Urinary bladder (tissue), 4 donors: ENCODE measurements around the gene DCAF5. TPM values are rescaled to one million over a fixed set of nuclear protein-coding genes. Genes with fewer than 3 reads are reported as not detected.

Source experiments
- DNase-seq: peaks from one replicate; pipeline ENCODE4 v3.0.0-alpha.2; 2015; ENCODE audit errors: extremely low spot score
- H3K27ac ChIP-seq: one replicate; pipeline ENCODE4 v1.5.1; 2013; ENCODE audit warnings: low read depth, mild to moderate bottlenecking, moderate library complexity
- H3K36me3 ChIP-seq: one replicate; pipeline ENCODE4 v1.6.1; 2013; ENCODE audit warnings: mild to moderate bottlenecking, moderate library complexity; ENCODE audit not compliant: insufficient read depth
- H3K4me1 ChIP-seq: one replicate; pipeline ENCODE4 v1.6.1; 2013; ENCODE audit warnings: mild to moderate bottlenecking, moderate library complexity; ENCODE audit not compliant: insufficient read depth
- H3K4me3 ChIP-seq: one replicate; pipeline ENCODE4 v1.5.1; 2013; ENCODE audit warnings: low read depth, low read length
- WGBS: extraction: QIAGEN DNeasy Blood & Tissue Kit; methylation state at CpG from one replicate; pipeline ENCODE4 v1.1.7; 2013; 5-methylcytosine and 5-hydroxymethylcytosine counted together
- polyA plus RNA-seq: library from polyadenylated mRNA; stranded (reverse); fragments of 200-250 nt; gene quantifications from one replicate; pipeline ENCODE4 v1.2.3, GENCODE V29; 2013
- total RNA-seq: library from RNA; depleted of rRNA; stranded (reverse); fragments of >200 nt; gene quantifications from one replicate; pipeline ENCODE4 v1.2.3, GENCODE V29; 2014
- donor health status: healthy with polysubstance abuse.
- donor health status: healthy.

The DCAF5 gene
- total and polyA plus RNA-seq, 2 donors: 28.8 to 35.5 TPM

DNA sequence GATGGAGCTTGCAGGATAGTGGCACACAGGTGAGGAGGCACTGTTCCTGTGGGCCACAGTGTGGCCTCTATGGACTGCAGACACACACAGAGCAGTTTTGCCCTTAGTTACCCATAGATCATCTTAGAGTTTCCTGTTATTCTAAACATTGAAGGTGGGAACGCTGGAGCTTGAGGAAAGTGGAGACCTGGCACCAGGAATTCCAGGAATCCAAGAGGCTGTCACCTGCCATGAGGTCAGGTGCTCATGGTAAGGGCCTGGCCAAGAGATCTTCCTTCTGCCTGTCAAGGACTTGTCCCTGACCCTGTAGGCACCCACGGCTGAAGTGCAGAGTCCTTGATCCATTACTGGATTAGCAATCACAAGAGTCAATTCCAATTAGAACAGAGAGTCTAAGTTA lies 108.6 kb downstream of the DCAF5 start:
- no peaks in the 10 kb centered on the region for H3K36me3 ChIP-seq
- H3K4me1 ChIP-seq: no peaks in the 10 kb centered on the region
- 87% methylated on average over 2 of the region's 2 CpGs for WGBS
- DNase-seq: no peak
- H3K27ac ChIP-seq: no peak overlapping the region
- no peak overlapping the region for H3K4me3 ChIP-seq

DNA sequence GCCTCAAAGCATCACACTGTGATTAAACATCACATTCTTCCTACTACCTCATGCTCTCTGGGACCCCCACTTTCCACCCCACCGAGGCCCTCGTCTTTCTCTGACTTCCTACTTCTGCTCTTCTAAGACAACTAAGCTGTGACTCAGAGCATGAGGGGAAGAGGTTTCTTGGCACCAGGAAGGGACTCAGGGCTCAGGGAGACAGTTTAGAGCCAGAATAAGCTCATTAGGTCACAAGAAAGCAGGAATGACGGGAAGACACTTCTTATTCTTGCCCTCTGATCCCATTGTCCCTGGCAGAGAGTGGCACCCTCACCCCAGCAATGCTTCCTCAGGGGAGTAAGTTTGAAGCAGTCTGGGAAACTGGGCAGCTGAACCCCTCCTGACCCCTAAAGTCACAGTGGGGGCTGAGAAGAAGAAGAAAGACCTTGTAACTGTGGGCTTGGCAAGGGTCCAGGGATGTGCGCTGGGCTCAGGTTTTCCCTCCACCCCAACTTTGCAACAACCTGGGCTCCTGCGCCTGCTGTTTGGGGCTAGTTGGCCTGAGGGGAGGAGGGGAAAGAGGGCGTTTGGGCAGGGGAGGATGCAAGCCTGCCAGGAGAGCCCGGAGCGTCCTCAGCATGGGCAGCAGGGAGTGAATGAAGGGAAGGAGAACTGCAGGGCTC lies 109.2 kb downstream of the DCAF5 start:
- Histone ChIP-seq H3K4me1 (no peaks in the 10 kb centered on the region), H3K36me3 (no peaks in the 10 kb centered on the region), H3K4me3 (no peak overlapping the region), H3K27ac (peak overlapping the region; percentile 50)
- DNase-seq: no peak
- WGBS: 49% methylated on average over 8 of the region's 8 CpGs

- no peak overlapping the region for H3K4me3 ChIP-seq
- H3K36me3 ChIP-seq: no peaks in the 10 kb centered on the region
- no peaks in the 10 kb centered on the region for H3K4me1 ChIP-seq
- H3K27ac ChIP-seq: peak overlapping the region; percentile 50
- 36% methylated on average over 10 of the region's 10 CpGs for WGBS
- DNase-seq: no peak
These were observed 110.0 kb downstream of the DCAF5 start for GRCh38 chr14:69042787-69043444.

DNA sequence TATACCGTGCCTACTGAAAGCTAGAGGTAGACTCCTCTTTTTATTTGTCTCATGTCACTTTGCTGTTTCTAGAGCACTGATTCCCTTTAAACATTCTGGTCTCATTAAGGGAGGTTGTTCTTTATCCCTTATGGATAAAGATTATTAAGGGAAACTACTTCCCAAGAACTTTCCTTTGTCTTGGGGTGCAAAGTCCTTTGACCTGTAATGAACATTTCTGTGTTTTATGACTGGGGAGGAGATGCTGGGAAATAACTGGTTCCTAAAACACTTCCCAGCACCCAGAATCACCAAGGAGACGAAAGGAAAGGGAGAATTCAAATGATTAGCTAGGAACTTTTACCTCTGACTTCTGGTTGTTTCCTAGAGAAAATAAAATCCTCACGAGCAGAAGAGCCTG lies 110.6 kb downstream of the DCAF5 start:
- WGBS: 33% methylated on average over 3 of the region's 3 CpGs
- Histone ChIP-seq H3K4me1 (no peaks in the 10 kb centered on the region), H3K27ac (no peak overlapping the region), H3K36me3 (no peaks in the 10 kb centered on the region), H3K4me3 (no peak overlapping the region)
- DNase-seq: no peak

DNA sequence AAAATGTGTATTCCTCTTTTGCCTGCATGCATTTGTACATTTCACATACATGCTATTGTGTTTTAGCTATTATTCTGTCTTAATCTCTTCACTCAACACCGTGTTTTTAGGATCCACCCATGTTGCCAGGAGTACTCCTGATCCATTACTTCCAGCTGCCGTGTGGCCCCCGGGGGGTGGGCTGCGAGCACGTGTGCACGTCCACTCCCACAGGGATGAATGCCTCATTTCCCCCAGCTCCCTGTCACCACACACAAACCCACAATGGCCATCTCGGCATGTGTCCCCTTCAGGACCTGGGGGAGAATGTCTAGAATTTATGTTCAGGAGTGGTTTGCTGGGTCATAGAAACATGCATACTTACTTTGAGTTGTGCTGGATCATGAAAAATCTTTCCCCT lies 111.1 kb downstream of the DCAF5 start:
- no peak overlapping the region for H3K4me3 ChIP-seq
- H3K36me3 ChIP-seq: no peaks in the 10 kb centered on the region
- WGBS: 75% methylated on average over 7 of the region's 7 CpGs
- no peak for DNase-seq
- no peak overlapping the region for H3K27ac ChIP-seq
- H3K4me1 ChIP-seq: no peaks in the 10 kb centered on the region

GRCh38 chr14:69040353-69040752 lies 112.6 kb downstream of the DCAF5 start:
- no peak overlapping the region for H3K27ac ChIP-seq
- DNase-seq: no peak
- 94% methylated on average over 2 of the region's 2 CpGs for WGBS
- H3K4me3 ChIP-seq: no peak overlapping the region
- no peaks in the 10 kb centered on the region for H3K36me3 ChIP-seq
- H3K4me1 ChIP-seq: no peaks in the 10 kb centered on the region

- Histone ChIP-seq H3K4me3 (no peak overlapping the region), H3K4me1 (no peaks in the 10 kb centered on the region), H3K36me3 (no peaks in the 10 kb centered on the region), H3K27ac (no peak overlapping the region)
- no peak for DNase-seq
These were observed 113.7 kb downstream of the DCAF5 start for GRCh38 chr14:69039288-69039628.

DNA sequence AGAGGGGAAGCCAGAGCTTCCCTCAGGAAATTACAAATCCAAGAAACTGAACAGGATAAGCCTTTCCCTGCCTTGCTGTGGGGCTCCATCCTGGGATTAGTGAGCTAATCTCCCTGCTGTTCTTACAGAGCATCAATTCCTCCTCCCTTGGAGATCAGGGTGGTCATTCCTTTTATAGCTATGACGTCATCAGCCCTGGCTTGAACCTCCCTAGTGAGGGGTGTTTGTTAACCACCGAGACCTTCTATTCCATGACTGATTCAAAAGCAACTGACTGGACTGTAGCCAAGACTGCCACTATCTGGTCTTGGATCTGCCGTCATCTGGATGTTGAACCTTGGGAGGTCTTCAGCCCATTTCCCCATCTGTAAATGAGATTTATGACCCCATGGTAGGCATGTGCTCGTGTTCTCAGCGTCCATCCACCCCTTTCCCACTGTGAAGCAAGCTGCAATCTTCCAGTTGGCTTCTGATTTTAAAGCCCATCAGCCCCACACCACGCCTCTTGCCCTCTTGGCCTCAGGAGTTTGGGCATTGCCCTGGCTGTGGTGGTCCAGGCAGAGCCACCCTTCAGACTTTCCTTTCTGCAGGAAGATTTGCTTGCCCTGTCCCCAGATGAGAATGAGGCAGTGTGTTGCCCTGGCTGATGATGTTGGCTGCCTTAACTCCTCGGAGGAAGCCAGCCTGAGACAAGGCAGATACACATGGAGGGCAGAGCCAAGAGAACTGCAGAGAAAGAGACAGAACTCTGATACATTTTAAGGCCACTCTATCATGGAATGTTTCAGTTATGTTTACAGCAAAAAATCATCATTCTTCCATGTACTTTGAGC lies 114.2 kb downstream of the DCAF5 start:
- WGBS: 31% methylated on average over 7 of the region's 7 CpGs
- Histone ChIP-seq H3K36me3 (no peaks in the 10 kb centered on the region), H3K4me3 (no peak overlapping the region), H3K27ac (no peak overlapping the region), H3K4me1 (no peaks in the 10 kb centered on the region)
- no peak for DNase-seq

DNA sequence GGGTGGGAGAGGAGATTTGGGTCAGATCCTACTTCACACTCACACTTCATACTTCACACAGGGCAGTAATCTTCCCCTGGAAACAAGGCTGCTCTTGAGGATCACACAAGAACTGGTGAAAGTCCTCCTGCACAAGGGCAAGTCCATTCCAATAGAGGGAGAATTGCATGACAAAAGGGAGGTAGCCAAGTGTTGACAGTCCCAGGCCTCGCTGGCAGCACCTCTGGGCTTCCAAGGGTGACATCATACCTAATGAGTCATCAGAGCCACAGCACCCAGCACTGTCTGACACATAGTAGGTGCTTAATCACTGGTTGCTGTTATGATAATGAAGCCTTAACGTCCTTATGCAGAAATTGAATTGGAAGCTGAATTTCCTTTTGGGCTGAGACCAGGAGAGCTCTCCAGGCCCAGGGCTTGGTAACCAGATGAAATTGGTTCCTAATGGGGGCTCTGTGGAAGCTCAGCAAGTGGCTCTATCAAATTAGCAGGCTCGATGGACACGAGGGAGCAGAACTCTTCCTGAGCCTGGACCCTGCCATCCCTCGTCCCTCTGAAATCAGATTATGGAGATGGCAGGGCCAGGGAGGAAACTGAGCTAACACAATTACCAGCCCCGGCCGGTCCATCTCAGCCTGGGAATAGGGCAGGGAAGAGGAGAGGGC lies 115.0 kb downstream of the DCAF5 start:
- WGBS: 65% methylated on average over 7 of the region's 7 CpGs
- Histone ChIP-seq H3K27ac (no peak overlapping the region), H3K4me3 (no peak overlapping the region), H3K4me1 (no peaks in the 10 kb centered on the region), H3K36me3 (no peaks in the 10 kb centered on the region)
- DNase-seq: no peak

GRCh38 chr14:69036757-69037506 lies 116.0 kb downstream of the DCAF5 start:
- no peak overlapping the region for H3K27ac ChIP-seq
- H3K4me1 ChIP-seq: no peaks in the 10 kb centered on the region
- no peak overlapping the region for H3K4me3 ChIP-seq
- WGBS: 86% methylated on average over 10 of the region's 10 CpGs
- DNase-seq: no peak
- H3K36me3 ChIP-seq: no peaks in the 10 kb centered on the region

DNA sequence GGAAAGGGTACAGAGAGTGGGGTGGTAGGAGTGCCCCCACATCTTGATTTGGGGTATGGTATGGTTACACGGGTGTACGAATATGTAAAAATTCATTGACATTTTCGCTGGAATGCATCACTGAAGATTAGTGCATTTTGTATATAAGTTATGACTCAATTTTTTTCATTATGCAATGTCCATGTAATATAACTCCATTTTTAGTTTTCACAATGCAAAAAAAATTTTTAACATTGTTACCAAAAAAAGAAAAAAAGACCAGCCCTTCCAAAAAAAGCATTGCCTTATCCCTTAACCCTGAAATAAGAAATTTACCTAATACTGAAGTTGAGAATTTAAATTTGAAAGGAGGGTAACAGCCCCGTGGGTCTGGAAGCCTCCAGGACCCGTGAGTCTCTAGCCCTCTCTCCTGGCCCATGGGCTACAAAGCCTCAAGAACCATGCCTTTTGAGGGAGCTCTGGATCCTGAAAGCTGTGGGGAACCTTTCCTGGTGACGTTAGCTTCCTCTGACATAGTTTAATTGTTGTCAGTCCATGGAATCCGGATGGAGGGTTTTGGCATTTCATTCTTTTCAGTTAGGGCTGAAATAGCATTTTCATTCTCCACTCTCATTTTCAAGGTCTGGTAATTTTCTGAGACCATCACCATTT lies 118.2 kb downstream of the DCAF5 start:
- H3K27ac ChIP-seq: no peak overlapping the region
- DNase-seq: no peak
- H3K4me1 ChIP-seq: no peaks in the 10 kb centered on the region
- no peak overlapping the region for H3K4me3 ChIP-seq
- H3K36me3 ChIP-seq: no peaks in the 10 kb centered on the region
- 78% methylated on average over 7 of the region's 7 CpGs for WGBS

DNA sequence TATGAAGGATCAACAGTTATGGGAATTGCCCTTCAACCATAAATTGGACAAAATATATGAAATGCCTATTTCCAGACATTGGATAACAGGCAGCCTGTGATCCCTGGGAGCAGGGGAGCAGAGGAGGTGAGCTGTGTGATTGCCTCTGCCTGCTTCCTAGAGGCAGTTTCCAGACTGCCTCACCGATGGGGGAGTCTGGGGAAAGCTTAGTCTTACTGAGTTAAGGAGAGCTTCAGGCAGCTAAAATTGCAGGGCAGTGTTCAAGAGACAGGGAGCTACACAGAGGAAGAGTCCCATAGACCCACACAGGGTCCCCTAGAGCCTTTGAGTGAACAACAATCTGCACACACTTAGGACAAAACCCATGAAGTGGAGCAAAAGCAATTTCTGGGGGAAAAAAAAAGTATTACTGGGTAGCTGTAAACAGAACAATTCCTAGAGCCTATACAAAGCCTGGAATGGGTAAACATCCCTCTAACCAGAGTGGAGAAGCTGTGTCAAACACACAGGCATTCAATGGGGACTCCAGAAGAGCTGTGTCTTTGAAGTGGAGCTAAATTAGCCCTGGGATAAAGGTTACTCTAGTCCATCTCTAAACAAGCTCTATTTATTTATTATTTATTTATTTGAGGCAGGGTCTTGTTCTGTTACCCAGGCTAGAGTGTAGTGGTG lies 125.5 kb downstream of the DCAF5 start:
- DNase-seq: no peak
- no peaks in the 10 kb centered on the region for H3K36me3 ChIP-seq
- WGBS: 39% methylated on average over 1 of the region's 1 CpG

More for the DNA sequence above, 125.5 kb downstream of the DCAF5 start:
- H3K4me3 ChIP-seq: no peak overlapping the region
- no peak overlapping the region for H3K27ac ChIP-seq
- no peaks in the 10 kb centered on the region for H3K4me1 ChIP-seq
